ENCODE results near the gene CLIC5. TPM values are rescaled to one million over a fixed set of nuclear protein-coding genes. Genes with fewer than 3 reads are reported as not detected.

CLIC5 gene
- polyA plus RNA-seq, 3 donors, result not detected

DNA sequence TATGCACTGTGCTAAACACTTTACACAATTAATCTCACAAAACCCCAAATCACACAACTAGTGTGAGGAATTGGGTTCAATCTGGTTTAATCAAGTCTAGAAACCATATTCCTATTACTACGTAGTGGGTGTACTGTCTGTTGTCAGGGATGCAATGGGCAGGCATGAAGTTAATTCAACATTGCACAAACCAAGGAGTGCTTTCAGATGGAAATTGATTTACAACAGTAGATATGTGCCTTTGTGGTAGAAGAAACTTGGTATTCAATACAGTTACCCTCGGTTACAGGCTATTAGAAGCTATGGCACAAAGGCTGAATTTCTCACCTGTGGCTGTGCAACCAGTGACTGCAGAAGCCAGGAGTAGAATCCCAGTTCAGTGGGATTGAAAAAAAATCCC is 157.8 kb downstream of the CLIC5 start:
- H3K4me2 ChIP-seq (replicated peaks; ENCODE audit: extremely low read depth, low read length, poor library complexity, severe bottlenecking), result no peak overlapping the region
- no peaks in the 10 kb centered on the region for H3K27me3 ChIP-seq (ENCODE audit: control insufficient read depth in 2 of 2, insufficient read depth in 2 of 2, low read length in 2 of 2)
- no peaks in the 10 kb centered on the region for H3K79me2 ChIP-seq (ENCODE audit: insufficient read depth, low read length)
- no peak overlapping the region for H2AFZ ChIP-seq (ENCODE audit: insufficient read depth, low read depth, low read length, poor library complexity, severe bottlenecking)
- TF ChIP-seq, protein P1, sequence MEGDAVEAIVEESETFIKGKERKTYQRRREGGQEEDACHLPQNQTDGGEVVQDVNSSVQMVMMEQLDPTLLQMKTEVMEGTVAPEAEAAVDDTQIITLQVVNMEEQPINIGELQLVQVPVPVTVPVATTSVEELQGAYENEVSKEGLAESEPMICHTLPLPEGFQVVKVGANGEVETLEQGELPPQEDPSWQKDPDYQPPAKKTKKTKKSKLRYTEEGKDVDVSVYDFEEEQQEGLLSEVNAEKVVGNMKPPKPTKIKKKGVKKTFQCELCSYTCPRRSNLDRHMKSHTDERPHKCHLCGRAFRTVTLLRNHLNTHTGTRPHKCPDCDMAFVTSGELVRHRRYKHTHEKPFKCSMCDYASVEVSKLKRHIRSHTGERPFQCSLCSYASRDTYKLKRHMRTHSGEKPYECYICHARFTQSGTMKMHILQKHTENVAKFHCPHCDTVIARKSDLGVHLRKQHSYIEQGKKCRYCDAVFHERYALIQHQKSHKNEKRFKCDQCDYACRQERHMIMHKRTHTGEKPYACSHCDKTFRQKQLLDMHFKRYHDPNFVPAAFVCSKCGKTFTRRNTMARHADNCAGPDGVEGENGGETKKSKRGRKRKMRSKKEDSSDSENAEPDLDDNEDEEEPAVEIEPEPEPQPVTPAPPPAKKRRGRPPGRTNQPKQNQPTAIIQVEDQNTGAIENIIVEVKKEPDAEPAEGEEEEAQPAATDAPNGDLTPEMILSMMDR (IDR thresholded peaks at IDR 0.05), result no peak
- WGBS (ENCODE audit: insufficient coverage), result 78% methylated on average over 1 of the region's 2 CpGs
- no peaks in the 10 kb centered on the region for H3K36me3 Mint-ChIP-seq
- H3K9ac ChIP-seq (ENCODE audit: insufficient read depth, low read length, poor library complexity, severe bottlenecking), result no peak overlapping the region
- no peaks in the 10 kb centered on the region for H3K4me1 ChIP-seq (ENCODE audit: control insufficient read depth in 1 of 2, insufficient read depth in 2 of 2, low read length in 2 of 2)
- H3K9me3 Mint-ChIP-seq, result peaks cover 0 to 2% (median 0%) of the 10 kb centered on the region in 7 donors
- H3K9me3 ChIP-seq (replicated peaks in 1 of 2; ENCODE audit: control insufficient read depth in 1 of 2, insufficient read depth in 1 of 2, low read length in 2 of 2), result no peaks in the 10 kb centered on the region
- no peak for DNase-seq
- no peak overlapping the region for H3K27ac Mint-ChIP-seq
- peaks cover 0 to 5% (median 0%) of the 10 kb centered on the region in 3 donors for H3K27me3 Mint-ChIP-seq (ENCODE audit: low read depth in 3 of 3)
- intact Hi-C loops (cut with micrococcal nuclease), result no loop called here
- H3K4me1 Mint-ChIP-seq, result no peaks in the 10 kb centered on the region
- no peak overlapping the region for H3K4me3 Mint-ChIP-seq
- no peak overlapping the region for H3K27ac ChIP-seq (ENCODE audit: low read depth in 1 of 2, low read length in 2 of 2)
- no peaks in the 10 kb centered on the region for H4K20me1 ChIP-seq (ENCODE audit: insufficient read depth, low read length)
- H3K4me3 ChIP-seq (replicated peaks in 1 of 3; ENCODE audit: low read depth in 2 of 3, low read length in 3 of 3), result no peak overlapping the region
- H3K36me3 ChIP-seq (replicated peaks in 1 of 2; ENCODE audit: control insufficient read depth in 1 of 2, insufficient read depth in 2 of 2, low read length in 2 of 2), result no peaks in the 10 kb centered on the region

- Histone ChIP-seq H4K20me1 (ENCODE audit: insufficient read depth, low read length) (no peaks in the 10 kb centered on the region), H3K9ac (ENCODE audit: insufficient read depth, low read length, poor library complexity, severe bottlenecking) (no peak overlapping the region), H3K4me1 (ENCODE audit: control insufficient read depth in 1 of 2, insufficient read depth in 2 of 2, low read length in 2 of 2) (no peaks in the 10 kb centered on the region), H2AFZ (ENCODE audit: insufficient read depth, low read depth, low read length, poor library complexity, severe bottlenecking) (no peak overlapping the region), H3K79me2 (ENCODE audit: insufficient read depth, low read length) (no peaks in the 10 kb centered on the region), H3K27me3 (ENCODE audit: control insufficient read depth in 2 of 2, insufficient read depth in 2 of 2, low read length in 2 of 2) (no peaks in the 10 kb centered on the region), H3K27ac (ENCODE audit: low read depth in 1 of 2, low read length in 2 of 2) (no peak overlapping the region), H3K36me3 (replicated peaks in 1 of 2; ENCODE audit: control insufficient read depth in 1 of 2, insufficient read depth in 2 of 2, low read length in 2 of 2) (no peaks in the 10 kb centered on the region), H3K9me3 (replicated peaks in 1 of 2; ENCODE audit: control insufficient read depth in 1 of 2, insufficient read depth in 1 of 2, low read length in 2 of 2) (no peaks in the 10 kb centered on the region), H3K4me3 (replicated peaks in 1 of 3; ENCODE audit: low read depth in 2 of 3, low read length in 3 of 3) (no peak overlapping the region), H3K4me2 (replicated peaks; ENCODE audit: extremely low read depth, low read length, poor library complexity, severe bottlenecking) (no peak overlapping the region)
- H3K9me3 Mint-ChIP-seq, result peaks cover 0 to 2% (median 0%) of the 10 kb centered on the region in 7 donors
- H3K27me3 Mint-ChIP-seq (ENCODE audit: low read depth in 3 of 3), result peaks cover 0 to 5% (median 0%) of the 10 kb centered on the region in 3 donors
- no peak overlapping the region for H3K4me3 Mint-ChIP-seq
- intact Hi-C loops (cut with micrococcal nuclease), result no loop called here
- WGBS (ENCODE audit: insufficient coverage), result no CpG with 5 or more reads among the region's 3 CpGs
- H3K4me1 Mint-ChIP-seq, result no peaks in the 10 kb centered on the region
- no peak for DNase-seq
- H3K36me3 Mint-ChIP-seq, result no peaks in the 10 kb centered on the region
- H3K27ac Mint-ChIP-seq, result no peak overlapping the region
- TF ChIP-seq, protein P1 (IDR thresholded peaks at IDR 0.05), result no peak
These were observed 159.8 kb downstream of the CLIC5 start for GRCh38 chr6:45855642-45856394.

Data from CD14-positive monocyte (primary cell).